ENCODE results near the gene CAST.

Gene CAST

DNA sequence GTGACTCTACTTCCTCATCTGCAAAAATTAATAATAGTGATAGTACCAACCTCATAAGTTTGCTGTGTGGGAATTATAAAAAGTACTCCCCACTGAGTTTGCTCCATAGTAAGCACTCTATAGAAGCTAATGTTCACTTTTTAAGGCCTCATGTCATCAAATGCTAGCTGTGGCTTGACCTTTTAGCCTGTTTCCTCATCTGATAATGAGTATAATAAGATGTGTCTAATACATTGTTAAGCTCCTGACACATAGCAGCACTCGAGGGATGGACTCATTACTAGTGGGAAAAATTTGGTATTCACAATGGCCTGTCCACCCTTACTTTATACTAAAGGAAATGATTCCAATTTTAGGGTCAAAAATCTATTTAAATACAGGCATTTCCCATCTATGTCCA, 26.1 kb upstream of the CAST start:
- TF ChIP-seq, protein P1, sequence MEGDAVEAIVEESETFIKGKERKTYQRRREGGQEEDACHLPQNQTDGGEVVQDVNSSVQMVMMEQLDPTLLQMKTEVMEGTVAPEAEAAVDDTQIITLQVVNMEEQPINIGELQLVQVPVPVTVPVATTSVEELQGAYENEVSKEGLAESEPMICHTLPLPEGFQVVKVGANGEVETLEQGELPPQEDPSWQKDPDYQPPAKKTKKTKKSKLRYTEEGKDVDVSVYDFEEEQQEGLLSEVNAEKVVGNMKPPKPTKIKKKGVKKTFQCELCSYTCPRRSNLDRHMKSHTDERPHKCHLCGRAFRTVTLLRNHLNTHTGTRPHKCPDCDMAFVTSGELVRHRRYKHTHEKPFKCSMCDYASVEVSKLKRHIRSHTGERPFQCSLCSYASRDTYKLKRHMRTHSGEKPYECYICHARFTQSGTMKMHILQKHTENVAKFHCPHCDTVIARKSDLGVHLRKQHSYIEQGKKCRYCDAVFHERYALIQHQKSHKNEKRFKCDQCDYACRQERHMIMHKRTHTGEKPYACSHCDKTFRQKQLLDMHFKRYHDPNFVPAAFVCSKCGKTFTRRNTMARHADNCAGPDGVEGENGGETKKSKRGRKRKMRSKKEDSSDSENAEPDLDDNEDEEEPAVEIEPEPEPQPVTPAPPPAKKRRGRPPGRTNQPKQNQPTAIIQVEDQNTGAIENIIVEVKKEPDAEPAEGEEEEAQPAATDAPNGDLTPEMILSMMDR (IDR thresholded peaks at IDR 0.05; ENCODE audit: low read depth, low read length, missing control alignments) = no peak
- DNase-seq (ENCODE audit: low read depth) = no peak
- H3K4me3 ChIP-seq (ENCODE audit: low read depth, low read length) = no peak overlapping the region

DNA sequence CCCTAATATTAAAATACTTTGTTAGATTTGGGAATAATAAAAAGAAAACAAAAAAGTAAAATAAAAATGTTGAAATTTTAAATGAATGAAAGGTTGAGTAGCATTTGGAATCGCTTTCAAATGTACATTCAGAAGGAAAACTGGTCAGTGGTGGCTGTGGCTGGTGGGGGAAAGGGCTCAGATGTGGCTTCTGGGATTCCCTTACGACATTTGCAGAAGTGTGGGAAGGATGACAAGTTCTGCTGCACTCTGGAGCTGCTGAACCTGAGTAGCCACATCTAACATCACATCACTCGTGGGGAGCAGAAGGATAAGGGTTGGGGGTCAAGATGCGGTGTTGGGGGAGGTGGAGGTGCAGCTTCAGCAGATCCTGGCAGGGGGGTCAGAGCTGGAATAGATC, 25.6 kb upstream of the CAST start:
- no peak overlapping the region for H3K4me3 ChIP-seq (ENCODE audit: low read depth, low read length)
- TF ChIP-seq, protein P1 (IDR thresholded peaks at IDR 0.05; ENCODE audit: low read depth, low read length, missing control alignments) = no peak
- DNase-seq (ENCODE audit: low read depth) = no peak

DNA sequence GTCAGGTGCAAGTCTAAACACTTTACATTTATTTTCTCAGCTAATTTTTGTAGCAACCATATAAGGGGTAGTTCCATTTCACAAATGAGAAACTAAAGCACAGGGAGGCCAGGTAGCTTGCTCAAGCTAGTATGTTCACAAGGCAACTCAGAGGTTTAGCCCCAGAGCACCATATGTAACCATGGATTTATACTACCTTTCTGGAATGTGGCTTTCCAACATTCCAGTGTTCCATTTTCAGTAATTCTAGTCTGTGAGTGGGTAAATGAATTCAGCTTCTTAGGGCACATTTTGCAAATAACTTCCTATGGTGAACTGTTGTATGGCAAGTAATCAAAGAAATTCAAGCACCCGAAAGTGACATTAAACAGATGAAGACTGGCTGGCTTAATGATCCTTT, 25.0 kb upstream of the CAST start:
- no peak for DNase-seq (ENCODE audit: low read depth)
- no peak overlapping the region for H3K4me3 ChIP-seq (ENCODE audit: low read depth, low read length)
- TF ChIP-seq, protein P1 (IDR thresholded peaks at IDR 0.05; ENCODE audit: low read depth, low read length, missing control alignments) = no peak

DNA sequence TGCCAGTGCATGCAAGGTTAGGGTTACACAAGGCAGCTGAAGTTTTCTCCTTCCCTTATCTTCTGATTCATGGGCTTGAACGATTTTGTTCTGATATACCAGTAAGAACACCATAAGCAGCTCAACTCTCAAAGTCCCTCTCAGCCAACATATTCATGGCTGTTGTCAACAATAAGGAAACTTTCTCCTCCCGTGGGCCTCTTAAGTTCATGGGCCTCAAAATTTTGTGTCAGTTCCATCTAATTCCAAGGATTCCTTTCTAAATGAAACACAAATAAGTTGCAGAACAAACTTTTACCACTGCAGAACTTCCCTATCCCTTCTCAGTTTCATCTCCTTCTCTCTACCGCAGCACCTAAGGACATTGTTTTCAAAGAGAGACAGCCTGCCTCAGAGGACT, 23.6 kb upstream of the CAST start:
- H3K4me3 ChIP-seq (ENCODE audit: low read depth, low read length) = no peak overlapping the region
- TF ChIP-seq, protein P1 (IDR thresholded peaks at IDR 0.05; ENCODE audit: low read depth, low read length, missing control alignments) = no peak
- no peak for DNase-seq (ENCODE audit: low read depth)

DNA sequence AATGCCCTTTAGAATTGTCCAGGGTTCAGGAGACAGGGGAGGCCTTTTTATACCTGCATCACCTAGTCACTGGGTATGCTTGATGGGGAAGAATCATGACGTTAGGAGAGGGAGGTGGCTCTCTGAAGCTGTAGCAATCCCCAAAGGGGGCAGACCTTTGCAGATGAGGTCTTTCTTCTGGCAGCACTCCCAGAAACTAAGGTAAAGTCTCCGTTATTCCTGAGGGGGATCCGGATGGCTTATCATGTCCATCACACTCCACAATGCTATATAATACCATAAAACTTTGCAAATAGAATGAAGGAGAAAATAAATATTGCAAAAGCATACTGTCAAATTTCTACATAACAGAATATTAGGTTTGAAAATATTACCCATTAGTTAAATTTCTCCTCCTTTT, 21.5 kb upstream of the CAST start:
- no peak overlapping the region for H3K4me3 ChIP-seq (ENCODE audit: low read depth, low read length)
- TF ChIP-seq, protein P1 (IDR thresholded peaks at IDR 0.05; ENCODE audit: low read depth, low read length, missing control alignments) = no peak
- no peak for DNase-seq (ENCODE audit: low read depth)

DNA sequence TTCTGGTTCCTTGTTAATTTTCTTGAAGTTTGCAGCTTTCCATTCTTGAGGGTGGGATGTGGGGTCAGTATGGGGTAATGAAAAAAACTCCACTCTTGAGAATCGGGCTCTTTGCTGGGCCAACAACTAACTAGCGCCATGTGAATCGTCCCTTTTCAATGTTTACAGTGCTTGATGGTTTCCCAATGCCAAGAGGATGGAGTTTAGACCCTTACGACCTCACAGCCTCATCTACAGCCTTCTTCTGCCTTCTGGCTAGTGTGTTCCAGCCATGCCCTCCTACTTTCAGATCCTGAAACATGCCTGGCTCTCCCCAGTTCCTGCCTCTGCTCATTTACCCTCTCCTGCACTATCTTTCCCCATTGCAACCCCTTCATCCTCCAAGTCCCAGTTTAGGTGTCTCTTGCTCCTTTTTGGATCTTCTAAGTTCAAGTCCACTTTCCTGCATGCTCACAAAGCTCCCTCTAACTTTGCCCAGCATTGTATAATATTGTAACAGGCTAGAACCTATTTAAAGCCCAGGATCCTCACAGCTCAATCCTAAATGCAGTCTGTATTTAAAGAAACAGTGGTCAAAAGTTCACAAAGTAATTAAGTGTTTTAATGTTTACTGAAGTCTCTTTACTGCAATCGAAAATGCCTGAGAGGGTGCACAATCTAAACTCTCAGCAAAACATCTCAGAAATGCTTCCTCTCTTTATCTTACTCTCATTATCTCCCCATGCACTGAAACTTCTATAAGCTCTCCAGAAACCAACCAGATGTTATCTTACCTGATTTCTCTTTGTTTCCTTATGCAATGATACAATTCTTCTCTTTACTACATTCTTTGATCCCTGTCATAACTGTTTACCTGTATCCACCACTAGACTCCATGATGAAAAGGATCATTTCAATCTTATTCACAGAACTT, 20.6 kb upstream of the CAST start:
- TF ChIP-seq, protein P1 (IDR thresholded peaks at IDR 0.05; ENCODE audit: low read depth, low read length, missing control alignments) = no peak
- no peak overlapping the region for H3K4me3 ChIP-seq (ENCODE audit: low read depth, low read length)
- DNase-seq (ENCODE audit: low read depth) = no peak

DNA sequence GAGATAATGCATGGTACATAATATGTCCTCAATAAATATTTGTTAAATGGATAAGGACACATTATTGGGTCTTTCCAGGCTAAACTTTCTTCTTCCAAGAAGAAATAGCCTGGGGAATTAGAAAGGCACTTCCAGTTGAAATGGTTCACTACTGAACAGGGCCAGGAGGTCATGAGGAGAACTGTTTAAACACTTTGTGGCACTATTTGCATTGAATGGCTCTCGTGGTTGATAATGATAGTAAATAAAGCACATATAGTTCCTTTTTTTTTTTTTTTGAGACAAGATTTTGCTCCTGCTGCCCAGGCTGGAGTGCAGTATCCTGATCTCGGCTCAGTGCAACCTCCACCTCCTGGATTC, 19.9 kb upstream of the CAST start:
- no peak overlapping the region for H3K4me3 ChIP-seq (ENCODE audit: low read depth, low read length)
- TF ChIP-seq, protein P1 (IDR thresholded peaks at IDR 0.05; ENCODE audit: low read depth, low read length, missing control alignments) = no peak
- no peak for DNase-seq (ENCODE audit: low read depth)

Data from GM12864 (cell line).